Measurements from ENCODE around the gene PGBD5.

PGBD5 gene

DNA sequence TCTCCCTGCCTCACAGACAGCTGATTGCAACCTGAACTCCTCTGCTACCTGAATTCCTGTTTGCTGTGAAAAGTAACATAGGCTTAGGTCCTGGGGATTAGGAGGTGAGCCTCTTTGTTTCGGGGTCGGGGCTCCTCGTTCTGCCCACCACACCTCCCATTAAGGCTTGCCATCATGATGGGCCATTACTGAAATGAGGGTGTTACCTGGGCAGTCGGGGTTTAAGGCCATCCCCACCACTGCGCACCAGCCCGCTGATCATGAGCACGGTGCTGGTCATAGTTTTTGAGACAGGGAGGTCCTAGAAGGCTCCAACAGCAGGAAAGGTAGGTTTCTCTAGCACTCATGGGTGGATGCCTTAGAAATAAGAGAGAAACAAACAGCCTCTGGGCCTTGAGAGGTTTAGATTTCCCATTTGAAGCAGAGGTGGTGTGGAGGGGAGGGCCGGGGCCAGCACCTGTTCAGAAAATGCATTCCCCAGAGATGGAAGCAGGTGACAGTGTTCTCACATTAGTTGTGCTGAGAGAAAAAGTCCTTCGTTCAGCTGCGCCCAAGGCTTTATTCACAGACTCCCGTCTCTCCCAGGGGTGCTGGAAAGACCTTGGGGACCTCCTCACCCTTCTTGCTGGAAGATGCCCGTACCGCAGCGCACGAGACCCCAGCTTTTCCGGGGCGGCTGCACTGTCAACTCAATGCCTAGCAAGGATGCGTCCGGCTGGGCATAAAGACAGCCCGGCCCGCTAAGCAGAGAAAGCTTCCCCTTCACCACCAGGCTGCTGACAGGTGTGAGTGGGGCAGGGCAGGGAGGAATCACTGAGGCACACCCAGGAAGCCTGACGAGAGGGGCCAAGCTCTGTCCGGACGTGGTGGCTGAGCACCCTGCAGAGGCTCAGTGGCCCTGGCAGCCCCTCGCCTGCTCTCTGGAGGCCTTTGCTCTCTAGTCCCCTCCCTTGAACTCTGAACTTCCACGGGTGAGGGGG, 125.5 kb downstream of the PGBD5 start:
- no peak for DNase-seq

DNA sequence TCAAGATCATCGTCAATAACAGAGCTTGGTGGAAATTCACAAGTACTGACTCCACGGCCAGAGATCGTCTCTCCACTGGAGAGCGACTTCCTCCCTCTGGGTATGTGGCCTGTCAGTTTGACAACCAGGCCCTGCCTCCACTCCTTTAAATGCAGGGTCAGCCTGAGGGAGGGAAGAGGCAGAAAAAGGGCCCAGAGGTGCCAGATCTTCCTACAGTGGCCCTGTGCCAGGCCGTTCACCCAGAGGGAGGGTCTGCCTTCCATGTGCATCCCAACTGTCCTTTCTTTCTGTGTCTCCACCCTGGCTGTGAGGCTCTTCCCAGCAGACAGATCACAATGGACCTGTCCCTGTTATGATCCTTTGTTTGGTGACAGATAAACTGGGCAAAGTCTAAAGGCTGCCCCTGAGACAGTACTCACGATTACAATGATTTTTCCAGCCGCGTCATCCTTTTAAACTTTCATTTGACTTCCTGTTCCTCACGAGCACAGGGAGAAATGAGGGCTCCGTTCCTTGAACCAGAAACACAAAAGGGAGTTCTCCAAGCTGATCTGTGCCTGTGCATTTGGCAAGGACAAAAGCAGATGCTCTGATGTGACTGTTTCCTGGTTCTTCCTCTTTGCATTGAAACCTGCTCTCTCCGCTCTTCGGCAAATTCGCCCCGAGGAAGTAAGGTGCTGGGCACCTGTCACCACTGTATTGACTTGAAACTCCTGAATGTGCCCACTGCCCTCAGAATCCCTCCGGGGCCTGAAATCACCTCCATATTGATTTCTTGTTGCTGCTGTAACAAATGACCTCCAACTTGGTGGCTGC, 126.7 kb downstream of the PGBD5 start:
- DNase-seq, result peak; percentile 25 to 48 (median 34)

DNA sequence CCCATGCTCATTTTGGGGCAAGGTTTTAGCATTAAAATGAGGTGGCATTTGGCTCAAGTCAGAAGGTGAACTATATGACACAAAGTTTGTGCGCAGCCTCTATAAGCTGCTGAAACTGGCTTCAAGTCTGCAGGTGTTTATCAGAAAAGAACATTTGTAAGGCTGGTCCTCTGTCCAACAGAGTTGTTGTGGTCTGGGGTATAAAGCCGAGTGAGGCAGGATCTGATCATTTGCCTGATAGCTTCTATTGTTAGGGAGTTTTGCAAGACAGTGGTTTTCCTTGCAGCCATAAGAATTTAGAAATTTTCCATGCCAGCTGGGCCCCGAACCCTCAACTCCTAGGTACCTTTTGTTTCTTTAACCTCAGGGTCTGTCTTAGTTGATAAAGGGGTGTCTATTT, 130.8 kb downstream of the PGBD5 start:
- DNase-seq, result no peak

DNA sequence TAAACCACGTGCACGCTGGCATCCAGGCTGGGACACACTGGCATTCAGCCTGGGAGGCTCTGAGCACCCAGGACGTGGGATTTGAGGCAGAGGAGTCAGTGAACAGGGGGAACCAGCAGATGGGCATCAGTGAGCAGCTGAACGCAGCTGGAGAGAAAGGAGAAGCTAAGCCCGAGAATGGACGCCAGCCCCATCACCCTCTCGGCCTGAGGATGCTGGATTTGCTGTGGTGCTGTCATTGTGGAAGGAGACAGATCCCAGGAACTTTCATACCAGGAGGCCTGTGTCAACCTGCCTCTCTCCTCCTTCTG, 132.8 kb downstream of the PGBD5 start:
- no peak for DNase-seq

DNA sequence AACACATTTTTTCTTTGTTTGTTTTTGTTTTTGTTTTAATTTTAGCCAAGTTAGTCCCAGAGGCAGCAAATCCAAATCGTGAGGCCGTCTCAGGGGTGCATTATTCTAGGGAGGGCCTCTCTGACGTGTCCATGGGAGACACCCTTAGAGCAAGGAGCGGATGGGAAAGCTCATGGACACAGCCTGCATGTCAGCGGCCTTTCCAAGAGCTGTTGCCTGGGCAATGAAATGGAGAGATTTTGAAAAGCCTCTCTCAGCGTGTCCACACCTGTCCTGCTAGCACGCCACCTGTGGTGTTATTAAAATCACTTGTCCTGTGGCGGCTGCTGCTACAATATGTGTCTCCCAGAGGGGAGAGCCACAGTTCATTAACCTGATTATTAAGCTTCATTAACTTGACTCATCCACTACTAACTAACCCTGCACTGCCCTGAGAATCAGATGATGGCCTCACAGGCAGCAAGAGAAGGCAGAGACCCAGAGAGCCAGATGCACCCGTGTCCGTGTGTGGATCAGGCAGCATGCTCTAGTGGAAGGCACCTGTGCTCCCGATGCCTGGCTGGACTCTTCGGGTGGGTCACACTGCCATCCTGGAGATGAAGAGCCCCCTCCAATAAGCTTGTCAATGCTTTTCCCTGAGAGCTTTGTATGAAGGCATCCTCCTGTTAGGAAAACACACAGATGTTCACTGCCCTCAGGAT, 133.3 kb downstream of the PGBD5 start:
- no peak for DNase-seq

DNA sequence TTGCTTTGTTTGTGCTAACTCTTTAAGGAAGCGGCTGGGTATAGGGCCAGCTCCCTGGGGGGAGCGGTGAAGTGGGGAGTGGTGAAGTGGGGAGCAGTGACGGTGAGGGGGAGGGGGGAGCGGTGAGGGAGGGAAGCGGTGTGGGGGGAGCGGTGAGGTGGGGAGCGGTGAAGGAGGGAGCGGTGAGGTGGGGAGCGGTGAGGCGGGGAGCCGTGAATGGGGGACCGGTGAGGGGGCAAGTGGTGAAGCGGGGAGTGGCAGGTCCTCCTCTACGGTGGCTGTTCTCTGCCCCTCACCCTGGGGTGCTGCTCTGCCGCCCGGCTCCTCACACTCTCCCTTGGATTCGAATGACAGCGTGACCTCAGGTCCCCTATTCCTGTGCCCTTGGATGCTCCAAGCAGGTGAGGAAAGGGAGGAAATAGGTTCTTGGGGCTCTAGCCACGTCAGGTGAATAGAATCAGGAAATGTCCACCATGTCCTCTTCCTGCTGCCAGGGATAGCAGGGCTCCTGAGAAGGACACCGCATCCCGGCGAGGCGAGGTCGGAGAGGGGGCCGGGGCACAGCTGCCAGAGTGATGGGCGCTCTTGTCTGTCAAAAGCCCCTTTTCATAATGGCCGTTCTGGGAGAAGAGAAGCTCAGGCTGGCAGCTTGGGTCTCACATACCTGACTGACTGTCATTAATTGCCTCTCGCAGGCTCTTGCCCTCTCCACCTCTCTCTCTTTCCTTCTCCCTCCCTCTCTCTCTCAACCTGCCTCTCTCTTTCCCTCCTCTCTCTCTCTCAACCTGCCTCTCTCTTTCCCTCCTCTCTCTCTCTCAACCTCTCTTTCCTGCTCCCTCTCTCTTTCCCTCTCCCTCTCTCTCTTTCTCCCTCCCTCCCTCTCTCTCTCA, 134.2 kb downstream of the PGBD5 start:
- peak in 1 of 4 experiments; percentile 9 for DNase-seq

DNA sequence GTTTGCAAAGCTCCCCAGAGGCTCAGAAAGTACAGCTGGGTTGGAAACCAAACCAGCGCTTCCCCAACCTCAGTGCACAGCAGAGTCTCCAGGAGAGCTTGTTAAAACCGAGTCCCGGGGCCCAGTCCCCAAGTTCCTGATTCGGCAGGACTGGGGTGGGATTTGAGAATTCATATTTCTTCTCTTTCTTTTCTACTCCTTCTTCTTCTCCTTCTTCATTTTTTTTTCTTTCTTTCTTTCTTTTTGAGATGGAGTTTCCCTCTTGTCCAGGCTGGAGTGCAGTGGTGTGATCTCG, 136.8 kb downstream of the PGBD5 start:
- DNase-seq, result no peak

DNA sequence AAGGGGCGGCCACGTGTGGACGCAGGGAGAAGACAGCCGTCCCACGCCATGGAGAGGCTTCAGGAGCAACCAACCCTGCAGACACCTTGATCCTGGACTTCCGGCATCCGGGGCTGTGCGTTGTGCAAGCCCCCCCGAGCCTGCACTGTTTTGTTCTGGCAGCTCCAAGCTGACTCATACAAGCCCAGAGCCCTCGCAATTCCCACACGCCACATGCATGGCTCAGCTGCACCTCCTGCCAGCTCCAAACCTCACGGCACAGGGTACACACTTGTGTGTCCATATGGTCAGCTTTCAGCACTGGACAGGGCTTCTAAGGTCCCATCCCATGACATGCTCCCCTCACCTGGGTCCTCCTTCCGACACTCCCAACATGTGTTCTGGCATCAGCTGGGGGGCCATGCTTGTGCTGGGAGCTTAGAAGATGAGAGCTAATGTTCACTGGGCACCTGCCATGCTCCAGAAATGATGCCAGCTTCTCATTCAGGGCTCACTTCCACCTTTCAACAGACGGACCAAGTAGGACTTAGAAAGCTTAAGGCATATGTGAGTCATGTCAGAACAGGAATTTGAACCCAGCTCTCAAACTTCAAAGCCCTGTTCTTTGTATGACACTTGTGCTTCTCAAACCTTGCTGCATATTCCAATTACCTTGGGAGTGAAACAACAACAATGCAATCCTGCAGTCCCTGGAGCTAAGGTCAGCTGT, 137.3 kb downstream of the PGBD5 start:
- DNase-seq, result no peak

DNA sequence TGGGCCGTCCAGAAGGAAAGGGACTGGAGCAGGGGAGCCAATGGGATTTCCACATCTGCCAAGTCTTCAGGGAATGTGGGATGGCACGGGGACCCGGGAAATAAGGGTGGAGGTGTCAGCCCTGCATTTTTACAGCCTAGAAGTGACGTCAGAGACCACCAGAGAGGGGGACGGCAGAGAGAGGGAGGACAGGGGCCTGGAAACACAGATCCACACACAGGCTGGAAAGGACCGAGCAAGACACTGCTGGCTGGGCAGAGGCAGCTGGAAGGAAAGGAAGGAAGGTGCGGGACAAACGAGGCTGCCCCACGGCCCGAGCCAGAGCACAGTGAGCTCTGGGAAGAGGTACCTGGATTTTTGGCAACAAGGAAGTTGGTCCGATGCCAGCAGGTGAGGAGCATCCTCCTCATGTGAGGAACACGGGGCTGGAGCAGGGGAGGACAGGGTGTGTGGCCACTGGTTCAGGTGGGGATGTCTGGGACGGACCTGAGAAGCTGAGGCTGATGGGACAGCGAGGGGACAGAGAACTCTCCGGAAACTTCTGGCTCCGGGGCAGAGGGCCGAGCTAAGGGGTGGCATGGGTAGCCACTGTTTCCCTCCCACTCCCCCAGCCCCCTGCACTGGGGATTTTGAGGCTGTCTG, 138.3 kb downstream of the PGBD5 start:
- no peak for DNase-seq

DNA sequence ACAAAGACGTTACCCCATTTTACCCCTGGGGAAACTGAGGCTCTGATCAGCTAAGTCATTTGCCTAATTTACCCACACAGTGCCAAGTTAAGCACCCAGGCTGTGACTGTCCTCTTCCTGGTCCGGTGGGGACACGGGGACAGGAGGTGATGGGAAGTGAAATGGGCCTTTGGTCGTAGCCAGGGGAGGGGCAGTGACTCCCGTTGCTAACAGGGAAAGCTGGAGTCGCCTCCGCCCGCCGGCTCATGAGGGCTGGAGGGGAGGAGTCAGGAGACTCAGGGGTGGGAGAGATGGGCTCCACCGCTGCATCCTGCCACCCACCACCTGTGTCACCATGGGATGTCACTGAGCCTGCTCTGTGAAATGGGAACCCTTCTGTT, 139.3 kb downstream of the PGBD5 start:
- DNase-seq, result no peak

DNA sequence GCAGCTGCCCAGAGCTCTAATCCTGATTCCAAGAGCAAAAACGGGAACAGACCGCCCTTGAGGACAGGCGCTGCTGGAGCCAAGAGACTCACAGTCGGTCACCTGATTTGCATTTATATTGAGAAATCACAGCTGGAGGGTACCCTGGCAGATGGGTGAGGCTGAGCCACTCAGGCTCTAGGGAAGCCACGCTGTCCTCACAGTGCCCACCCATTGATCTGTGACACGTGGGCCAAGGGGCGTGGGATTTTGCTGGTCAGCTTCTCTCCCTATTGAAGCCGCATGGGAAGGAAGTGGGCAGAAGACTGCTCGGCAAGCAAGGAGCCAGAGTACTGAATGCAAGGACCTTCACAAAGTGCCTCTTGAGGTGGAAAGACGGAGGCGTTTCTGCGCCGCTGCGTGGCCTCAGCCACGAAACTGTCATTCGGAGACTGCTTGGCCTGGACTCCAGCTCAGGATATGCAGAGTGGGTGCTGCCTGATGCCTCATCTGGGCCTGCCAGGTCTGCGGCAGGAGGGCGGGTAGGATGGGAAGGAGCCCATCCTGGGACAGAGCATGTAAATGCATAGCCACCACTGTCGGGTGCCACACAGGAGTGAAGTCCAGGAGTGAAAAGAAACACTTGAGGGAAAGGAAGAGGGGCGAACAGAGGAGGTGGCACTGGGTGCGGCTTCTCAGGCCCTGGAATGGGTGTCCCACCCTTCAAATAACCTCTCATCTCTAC, 139.8 kb downstream of the PGBD5 start:
- DNase-seq, result no peak

DNA sequence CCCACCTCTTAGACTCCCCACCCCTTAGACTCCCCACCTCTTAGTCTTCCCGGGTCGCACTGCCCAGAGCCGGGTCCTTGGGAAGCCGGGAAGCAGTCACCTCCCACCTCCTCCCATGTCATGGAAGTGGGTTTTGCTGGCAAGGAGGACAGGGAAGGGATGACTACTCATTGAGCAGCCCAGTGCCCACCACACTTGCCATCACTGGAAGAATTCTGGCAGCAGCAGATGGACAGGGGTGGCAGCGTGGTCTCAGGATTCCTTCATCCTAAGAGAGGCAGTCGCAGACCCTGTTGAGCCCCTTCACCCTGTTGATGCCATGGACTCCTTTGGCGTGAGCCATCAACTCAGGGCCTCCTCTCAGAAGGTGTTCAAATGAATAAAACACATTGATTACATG, 140.8 kb downstream of the PGBD5 start:
- no peak for DNase-seq

DNA sequence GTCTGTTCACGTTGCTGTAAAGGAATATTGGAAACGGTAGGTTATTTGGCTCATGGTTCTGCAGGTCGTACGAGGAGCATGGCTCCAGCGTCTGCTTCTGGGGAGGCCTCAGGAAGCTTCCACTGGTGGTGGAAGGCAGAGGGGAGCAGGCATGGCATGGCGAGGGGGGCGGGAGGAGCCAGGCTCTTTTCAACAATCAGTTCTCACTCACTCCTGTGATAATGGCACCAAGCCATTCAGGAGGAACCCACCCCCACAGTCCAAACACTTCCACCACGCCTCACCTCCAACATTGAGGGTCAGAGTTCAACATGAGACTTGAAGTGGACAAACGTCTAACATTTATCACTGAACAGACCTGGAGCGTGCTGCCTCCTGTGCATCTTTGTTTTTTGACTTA, 141.2 kb downstream of the PGBD5 start:
- no peak for DNase-seq

DNA sequence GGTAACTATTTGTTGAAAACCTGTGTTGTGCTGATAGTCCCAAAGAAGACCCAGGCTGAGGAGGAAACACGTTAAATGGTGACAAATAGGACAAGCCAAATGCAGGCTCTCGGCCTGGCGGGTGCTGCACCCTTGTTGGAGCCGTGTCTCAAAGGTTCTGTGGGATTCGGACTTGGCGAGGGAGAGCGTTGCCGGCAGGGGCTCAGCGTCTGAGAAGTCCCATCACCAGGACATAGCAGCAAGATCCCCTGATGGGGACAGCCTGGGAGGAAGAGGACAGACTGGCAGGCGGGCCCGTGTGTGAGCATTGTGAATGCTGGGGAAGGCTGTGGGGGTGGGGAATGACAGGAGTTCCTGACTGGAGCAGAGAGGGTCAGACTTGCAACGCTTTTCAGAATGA, 142.5 kb downstream of the PGBD5 start:
- no peak for DNase-seq

DNA sequence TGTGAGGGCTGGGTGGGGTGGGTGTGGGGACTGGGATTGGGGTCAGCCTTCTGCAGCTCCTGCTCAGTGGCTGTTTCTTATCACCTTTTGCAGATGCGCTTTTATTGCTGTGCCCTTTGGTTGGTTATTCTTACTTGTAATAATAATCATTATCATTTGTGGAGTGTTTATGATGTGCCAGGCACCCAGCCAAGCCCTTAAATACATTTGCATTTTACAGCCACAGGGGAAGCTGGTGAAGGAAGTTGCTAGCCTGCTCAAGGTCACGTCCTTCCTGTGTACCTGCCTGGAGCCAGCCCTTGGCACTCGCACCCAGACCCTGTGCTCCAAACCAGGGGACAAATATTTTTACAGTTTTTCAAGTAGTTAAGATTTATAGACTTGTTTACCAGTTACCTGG, 144.0 kb downstream of the PGBD5 start:
- DNase-seq, result no peak

DNA sequence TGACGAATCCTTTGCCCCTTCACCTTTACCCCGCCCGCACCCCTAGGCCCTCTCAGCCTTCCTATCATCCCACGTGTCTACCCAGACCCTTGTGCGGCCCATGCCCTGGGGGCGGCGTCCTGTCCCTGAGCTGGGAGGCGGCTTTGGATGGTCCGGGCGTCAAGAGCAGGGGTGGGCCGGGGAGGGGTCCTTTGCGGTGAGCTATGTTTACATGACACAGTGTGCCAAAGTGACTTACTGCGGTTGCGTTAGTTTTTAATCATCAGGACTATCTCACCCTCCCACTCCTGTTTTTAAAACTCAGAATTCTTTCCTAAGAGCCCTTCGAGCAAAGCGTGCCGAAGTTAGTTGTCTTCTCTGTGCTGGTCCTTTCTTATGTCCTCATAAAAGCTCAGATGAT, 144.6 kb downstream of the PGBD5 start:
- no peak for DNase-seq

DNA sequence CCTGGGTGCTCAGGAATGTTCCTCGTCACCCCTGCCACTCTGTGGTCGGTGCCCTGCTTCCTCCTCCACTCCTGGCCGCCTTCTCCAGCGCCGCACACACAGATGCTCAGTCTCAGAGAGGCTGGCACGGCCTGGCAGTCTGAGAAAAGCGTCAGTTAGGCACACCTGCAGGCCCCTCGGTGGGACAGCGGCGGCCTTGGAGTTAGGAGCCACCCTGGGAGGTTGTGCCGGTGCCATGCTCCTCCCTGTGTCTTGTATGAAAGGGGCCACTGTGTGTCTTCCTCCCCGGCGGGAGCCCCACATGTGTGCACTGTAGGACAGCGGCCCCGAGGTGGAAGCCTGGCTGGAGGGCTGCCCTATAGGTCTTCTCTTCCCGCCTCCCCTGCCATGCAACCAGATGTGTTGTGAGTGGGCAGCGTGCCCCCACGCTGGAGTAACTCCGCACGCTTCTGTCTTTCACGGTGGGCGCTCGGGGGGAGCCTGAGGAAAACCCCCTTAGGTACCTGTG, 145.2 kb downstream of the PGBD5 start:
- no peak for DNase-seq

DNA sequence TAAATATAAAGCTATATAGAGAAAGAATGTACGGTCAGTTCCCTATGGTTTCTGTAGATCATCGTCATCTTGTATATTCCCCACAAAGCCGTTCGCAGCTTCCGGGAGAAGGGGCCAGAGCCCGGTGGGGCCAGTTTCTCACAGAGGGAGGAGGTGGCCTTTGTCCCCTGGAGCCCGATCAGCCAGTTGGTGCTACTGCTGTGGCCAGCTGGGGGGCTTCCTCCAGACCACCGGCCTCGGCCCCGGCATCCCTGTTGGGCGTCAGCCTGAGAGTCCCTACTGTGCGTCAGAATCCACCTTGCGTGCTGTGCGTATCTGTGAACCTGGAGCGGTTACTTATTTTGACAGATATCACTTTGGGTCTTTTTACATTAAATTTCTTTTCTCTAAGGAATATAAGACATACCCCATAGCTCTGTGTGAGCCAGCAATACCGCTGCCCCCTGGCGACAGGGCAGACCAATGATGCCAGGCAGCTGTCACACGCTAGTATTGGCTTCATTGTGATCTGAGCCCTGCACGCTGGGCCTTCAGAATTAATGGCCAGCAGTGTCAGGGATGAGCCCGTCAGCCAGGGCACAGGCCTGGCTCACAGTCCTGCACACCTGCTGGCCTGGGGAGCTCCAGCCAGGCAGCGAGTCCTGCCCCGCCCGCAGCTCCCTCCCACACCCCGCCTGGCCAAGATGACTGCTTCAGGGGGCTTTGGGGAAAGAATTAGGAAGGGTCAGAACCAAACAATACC, 145.9 kb downstream of the PGBD5 start:
- DNase-seq, result peak in 2 of 4 experiments; percentile 17 to 39

DNA sequence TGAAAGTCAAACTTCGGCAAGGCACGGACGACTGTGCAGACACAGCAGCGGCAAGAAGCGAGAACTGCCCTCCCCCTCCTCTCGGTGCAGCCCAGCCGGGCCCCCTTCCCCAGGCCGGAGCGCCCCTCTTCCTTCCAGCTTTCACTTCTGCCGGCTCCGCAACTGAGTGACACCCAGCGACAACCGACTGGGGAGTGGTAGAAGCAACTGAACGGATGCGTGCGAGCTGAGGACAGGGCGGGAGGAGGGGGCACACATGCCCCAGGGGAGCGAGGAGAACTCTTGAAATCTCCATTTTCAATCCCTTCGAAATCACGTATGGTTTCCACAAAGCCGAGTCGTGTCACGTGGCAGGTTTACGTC, 146.6 kb downstream of the PGBD5 start:
- no peak for DNase-seq

Data from suppressor macrophage (primary cell).